ENCODE results near the gene COL6A1.

GRCh38 chr21:46054031-46054430 is 72.5 kb downstream of the COL6A1 start:
- no peak for TF ChIP-seq CTCF (IDR thresholded peaks at IDR 0.05)
- TF ChIP-seq EZH2phosphoT487 (IDR thresholded peaks at IDR 0.05): no peak

All from neural progenitor cell (in vitro differentiated cells).